HepG2 (cell line): Measurements from ENCODE around the gene ADAMTS12. TPM values are rescaled to one million over a fixed set of nuclear protein-coding genes. Genes with fewer than 3 reads are reported as not detected.

Experiments used
- ATAC-seq: fragments of 200-7000 bp; cut with Tn5 transposase; 3 replicates; pipeline ENCODE4 v1.9.1; 2020; ENCODE audit warnings: mild to moderate bottlenecking, moderate library complexity
- BruUV-seq: library from RNA; stranded (reverse); fragments of 400-500 nt; replicated peaks from 2 replicates; lab custom pipeline; 2021; lab: Mats Ljungman, UMichigan
- CTCF ChIA-PET: fragments of 300-600 bp; formaldehyde crosslinking; extraction: SDS; loops from one replicate; lab custom pipeline; 2021; ENCODE audit warnings: low total read pairs, inconsistent platforms, low intra/inter-chr PET ratio; lab: Yijun Ruan, JAX
- POLR2A ChIA-PET: fragments of 350-600 bp; sonication (Branson Sonifier 250); formaldehyde crosslinking; loops from one replicate; lab custom pipeline; 2020; ENCODE audit warnings: antibody characterized with exemption, inconsistent platforms; lab: Yijun Ruan, JAX
- DNase-seq: peaks from one replicate; pipeline ENCODE4 v3.0.0-alpha.2; 2015; ENCODE audit warnings: low spot score
- FAIRE-seq: peaks from 3 replicates; lab custom pipeline; 2011; peaks lifted over from hg19 to GRCh38; lab: Jason Lieb, UNC
- H2AFZ ChIP-seq: one replicate; pipeline ENCODE4 v1.6.1; 2011; ENCODE audit warnings: low read length, inconsistent platforms
- H3K27ac ChIP-seq: fragments of 300-600 bp; 3 replicates; pipeline ENCODE4 v1.8.0; 2011; ENCODE audit warnings: mixed run types, mild to moderate bottlenecking, mixed read lengths, low read length, inconsistent platforms; ENCODE audit not compliant: insufficient read depth; ENCODE audit errors: extremely low read length
- H3K27me3 ChIP-seq, 2 experiments: fragments of 200-600 bp in 1 of 2; 2 replicates in 1 of 2; 3 replicates in 1 of 2; pipeline versions ENCODE4 v1.6.0 to v1.8.0; 2011; ENCODE audit warnings: low read length in 2 of 2, mild to moderate bottlenecking in 2 of 2, moderate library complexity in 2 of 2, inconsistent platforms in 1 of 2; ENCODE audit not compliant: insufficient read depth in 2 of 2, control insufficient read depth in 1 of 2
- H3K36me3 ChIP-seq, 2 experiments: fragments of 200-600 bp in 1 of 2; replicated peaks in 1 of 2; 2 replicates in 1 of 2; 3 replicates in 1 of 2; pipeline versions ENCODE4 v1.5.1 to v1.8.0; 2011; ENCODE audit warnings: low read length in 2 of 2, inconsistent platforms in 1 of 2; ENCODE audit not compliant: insufficient read depth in 2 of 2, control insufficient read depth in 1 of 2
- H3K4me1 ChIP-seq: 2 replicates; pipeline ENCODE4 v1.5.1; 2012; ENCODE audit warnings: low read length, inconsistent platforms; ENCODE audit not compliant: insufficient read depth
- H3K4me2 ChIP-seq: 2 replicates; pipeline ENCODE4 v1.6.0; 2011; ENCODE audit warnings: low read depth, low read length, inconsistent platforms
- H3K4me3 ChIP-seq, 3 experiments: fragments of 200-600 bp in 1 of 3; sonication (generic), shearing (Covaris generic) in 1 of 3; replicated peaks in 1 of 3; 2 replicates each; pipeline ENCODE4 v1.5.1; 2011 to 2016; ENCODE audit warnings: low read length in 3 of 3, inconsistent platforms in 2 of 3, low read depth in 2 of 3, mild to moderate bottlenecking in 2 of 3, control low read depth in 1 of 3, mixed read lengths in 1 of 3; ENCODE audit not compliant: insufficient read depth in 1 of 3
- H3K79me2 ChIP-seq: one replicate; pipeline ENCODE4 v1.6.1; 2011; ENCODE audit warnings: low read length, inconsistent platforms; ENCODE audit not compliant: insufficient read depth
- H3K9ac ChIP-seq: 2 replicates; pipeline ENCODE4 v1.6.0; 2011; ENCODE audit warnings: mild to moderate bottlenecking, low read depth, low read length, inconsistent platforms; ENCODE audit not compliant: insufficient read depth
- H3K9me3 ChIP-seq: 2 replicates; pipeline ENCODE4 v1.5.1; 2012; ENCODE audit warnings: mild to moderate bottlenecking, low read length
- H4K20me1 ChIP-seq: 2 replicates; pipeline ENCODE4 v1.6.0; 2011; ENCODE audit warnings: inconsistent platforms, mild to moderate bottlenecking, low read length, moderate library complexity; ENCODE audit not compliant: insufficient read depth
- CCDC6 ChIP-seq: sonication (generic); formaldehyde crosslinking; IDR thresholded peaks from 2 replicates; pipeline ENCODE4 v1.8.1; 2022; ENCODE audit warnings: mild to moderate bottlenecking, missing genetic modification reagents, moderate library complexity
- DNMT1 ChIP-seq: sonication (generic); formaldehyde crosslinking; IDR thresholded peaks from 2 replicates; pipeline ENCODE4 v1.5.1; 2020; ENCODE audit warnings: mild to moderate bottlenecking, missing genetic modification reagents
- FOXJ3 ChIP-seq: sonication (generic); formaldehyde crosslinking; IDR thresholded peaks from 2 replicates; pipeline ENCODE4 v1.4.0; 2020; ENCODE audit warnings: missing genetic modification reagents, mild to moderate bottlenecking, borderline replicate concordance
- KLF13 ChIP-seq: sonication (generic); formaldehyde crosslinking; IDR thresholded peaks from 2 replicates; pipeline ENCODE4 v1.4.0; 2020; ENCODE audit warnings: mild to moderate bottlenecking, missing genetic modification reagents
- PLRG1 ChIP-seq: fragments of 450-650 bp; conservative IDR thresholded peaks from 2 replicates; pipeline ENCODE4 v1.6.1; 2016
- POLR2AphosphoS2 ChIP-seq: IDR thresholded peaks from 2 replicates; pipeline ENCODE4 v1.6.1; 2011; ENCODE audit warnings: low read depth, low read length, improper control_type of control experiment
- POLR2AphosphoS5 ChIP-seq: IDR thresholded peaks from 2 replicates; pipeline ENCODE4 v1.6.1; 2012; ENCODE audit warnings: low read depth, low read length
- RELA ChIP-seq: sonication (generic); formaldehyde crosslinking; IDR thresholded peaks from 2 replicates; pipeline ENCODE4 v1.4.0; 2020; ENCODE audit warnings: missing genetic modification reagents
- SNAPC2 ChIP-seq: sonication (generic); formaldehyde crosslinking; IDR thresholded peaks from 2 replicates; pipeline ENCODE4 v1.8.1; 2022; ENCODE audit warnings: mild to moderate bottlenecking, missing genetic modification reagents
- SRY ChIP-seq: sonication (generic); formaldehyde crosslinking; IDR thresholded peaks from 2 replicates; pipeline ENCODE4 v1.8.0; 2022; ENCODE audit warnings: mild to moderate bottlenecking, missing genetic modification reagents
- TAF15 ChIP-seq: fragments of 200-400 bp; formaldehyde crosslinking; IDR thresholded peaks from one replicate; pipeline ENCODE4 v1.6.1; 2018; ENCODE audit warnings: mild to moderate bottlenecking, low read depth, low read length; ENCODE audit not compliant: poor library complexity, severe bottlenecking
- ZFP36 ChIP-seq: fragments of 150-350 bp; IDR thresholded peaks from 2 replicates; pipeline ENCODE4 v1.6.1; 2018; ENCODE audit warnings: borderline replicate concordance, low read length, low read depth; ENCODE audit not compliant: partially characterized antibody
- ZSCAN9 ChIP-seq: IDR thresholded peaks from 2 replicates; pipeline ENCODE4 v1.6.1; 2016; ENCODE audit warnings: borderline replicate concordance
- ZZZ3 ChIP-seq: sonication (generic); formaldehyde crosslinking; IDR thresholded peaks from 2 replicates; pipeline ENCODE4 v1.4.0; 2020; ENCODE audit warnings: missing genetic modification reagents, mild to moderate bottlenecking, borderline replicate concordance
- WGBS: methylation state at CpG from one replicate; pipeline ENCODE4 v1.1.6; 2017; ENCODE audit warnings: low lambda C conversion rate; 5-methylcytosine and 5-hydroxymethylcytosine counted together
- in situ Hi-C: cut with HindIII; loops from 2 replicates; pipeline ENCODE4 v1.10.0; 2017; ENCODE audit warnings: low pct_unique_long_range_greater_than_20kb; ENCODE audit not compliant: extremely low pct_ligation_motif_present
- intact Hi-C: fragments of 100-400 bp; cut with micrococcal nuclease; formaldehyde crosslinking; loops from one replicate; pipeline ENCODE4 v1.10.0; 2022; ENCODE audit not compliant: unreplicated experiment
- polyA plus RNA-seq, 8 experiments: library from polyadenylated mRNA; depleted of rRNA in 3 of 8; stranded (reverse) in 7 of 8; unstranded in 1 of 8; fragments of >200 nt; fragmentation: Illumina TruSeq in 4 of 8; extraction: Trizol in 4 of 8; gene quantifications; 2 replicates each; pipeline versions ENCODE4 v1.2.1 to v1.2.3, GENCODE V29; 2011 to 2016; ENCODE audit warnings: low read depth in 4 of 8, missing spikeins in 1 of 8, mixed read lengths in 1 of 8; ENCODE audit not compliant: insufficient read depth in 1 of 8
- total RNA-seq, 5 experiments: library from RNA; depleted of rRNA; stranded (reverse); fragments of >200 nt; fragmentation: Illumina TruSeq; extraction: Trizol; gene quantifications; 2 replicates each; pipeline ENCODE4 v1.2.3, GENCODE V29; 2016; ENCODE audit warnings: low read depth in 1 of 5
- TF ChIP-seq, protein P1 (sequence below): sonication (generic); formaldehyde crosslinking; IDR thresholded peaks from 2 replicates; pipeline ENCODE4 v1.9.0; 2021; ENCODE audit warnings: missing genetic modification reagents, borderline replicate concordance
- TF ChIP-seq, protein P2 (sequence below), 2 experiments: IDR thresholded peaks; 2 replicates each; pipeline ENCODE4 v1.6.1; 2011 to 2012; ENCODE audit warnings: low read length in 2 of 2, borderline replicate concordance in 1 of 2, low read depth in 1 of 2, mild to moderate bottlenecking in 1 of 2, moderate library complexity in 1 of 2
- TF ChIP-seq, protein P3 (sequence below), 2 experiments: fragments of 450-650 bp in 1 of 2; sonication (generic) in 1 of 2; formaldehyde crosslinking; IDR thresholded peaks; 2 replicates each; pipeline versions ENCODE4 v1.5.0 to v1.8.0; 2020 to 2022; ENCODE audit warnings: mild to moderate bottlenecking in 1 of 2, missing genetic modification reagents in 1 of 2

Gene ADAMTS12
- total and polyA plus RNA-seq, 2 of the 13 experiments (the other 11 are each of a cell fraction or from before 2014, with no cell fraction given) = 0.03 TPM; not detected in 1

GRCh38 chr5:33507426-33507825 is 384.4 kb downstream of the ADAMTS12 start:
- intact Hi-C loops = no loop called here
- POLR2A ChIA-PET = no interaction called here
- CTCF ChIA-PET = no interaction called here
- FAIRE-seq (no peak), ATAC-seq (no peak), DNase-seq (no peak)
- Histone ChIP-seq H3K36me3 (no peaks in the 10 kb centered on the region), H3K4me2 (no peak overlapping the region), H4K20me1 (no peaks in the 10 kb centered on the region), H3K79me2 (no peaks in the 10 kb centered on the region), H2AFZ (no peak overlapping the region), H3K27ac (no peak overlapping the region), H3K9ac (no peak overlapping the region), H3K4me1 (peaks cover 10% of the 10 kb centered on the region), H3K9me3 (no peaks in the 10 kb centered on the region), H3K27me3 (no peaks in the 10 kb centered on the region), H3K4me3 (no peak overlapping the region)
- WGBS = 41% methylated on average over 4 of the region's 4 CpGs
- no TSS peak for BruUV-seq
- in situ Hi-C loops = no loop called here
- TF ChIP-seq SNAPC2 (CRISPR knock-in tag) = no peak
- no peak for TF ChIP-seq SRY
- TF ChIP-seq, protein P1, sequence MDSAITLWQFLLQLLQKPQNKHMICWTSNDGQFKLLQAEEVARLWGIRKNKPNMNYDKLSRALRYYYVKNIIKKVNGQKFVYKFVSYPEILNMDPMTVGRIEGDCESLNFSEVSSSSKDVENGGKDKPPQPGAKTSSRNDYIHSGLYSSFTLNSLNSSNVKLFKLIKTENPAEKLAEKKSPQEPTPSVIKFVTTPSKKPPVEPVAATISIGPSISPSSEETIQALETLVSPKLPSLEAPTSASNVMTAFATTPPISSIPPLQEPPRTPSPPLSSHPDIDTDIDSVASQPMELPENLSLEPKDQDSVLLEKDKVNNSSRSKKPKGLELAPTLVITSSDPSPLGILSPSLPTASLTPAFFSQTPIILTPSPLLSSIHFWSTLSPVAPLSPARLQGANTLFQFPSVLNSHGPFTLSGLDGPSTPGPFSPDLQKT (CRISPR knock-in tag) = no peak
- no peak for TF ChIP-seq ZZZ3 (CRISPR knock-in tag)
- no peak for TF ChIP-seq DNMT1 (CRISPR knock-in tag)
- no peak for TF ChIP-seq POLR2AphosphoS5
- TF ChIP-seq KLF13 = no peak
- TF ChIP-seq POLR2AphosphoS2 = no peak
- no peak for TF ChIP-seq ZSCAN9 (CRISPR knock-in tag)
- TF ChIP-seq, protein P2, sequence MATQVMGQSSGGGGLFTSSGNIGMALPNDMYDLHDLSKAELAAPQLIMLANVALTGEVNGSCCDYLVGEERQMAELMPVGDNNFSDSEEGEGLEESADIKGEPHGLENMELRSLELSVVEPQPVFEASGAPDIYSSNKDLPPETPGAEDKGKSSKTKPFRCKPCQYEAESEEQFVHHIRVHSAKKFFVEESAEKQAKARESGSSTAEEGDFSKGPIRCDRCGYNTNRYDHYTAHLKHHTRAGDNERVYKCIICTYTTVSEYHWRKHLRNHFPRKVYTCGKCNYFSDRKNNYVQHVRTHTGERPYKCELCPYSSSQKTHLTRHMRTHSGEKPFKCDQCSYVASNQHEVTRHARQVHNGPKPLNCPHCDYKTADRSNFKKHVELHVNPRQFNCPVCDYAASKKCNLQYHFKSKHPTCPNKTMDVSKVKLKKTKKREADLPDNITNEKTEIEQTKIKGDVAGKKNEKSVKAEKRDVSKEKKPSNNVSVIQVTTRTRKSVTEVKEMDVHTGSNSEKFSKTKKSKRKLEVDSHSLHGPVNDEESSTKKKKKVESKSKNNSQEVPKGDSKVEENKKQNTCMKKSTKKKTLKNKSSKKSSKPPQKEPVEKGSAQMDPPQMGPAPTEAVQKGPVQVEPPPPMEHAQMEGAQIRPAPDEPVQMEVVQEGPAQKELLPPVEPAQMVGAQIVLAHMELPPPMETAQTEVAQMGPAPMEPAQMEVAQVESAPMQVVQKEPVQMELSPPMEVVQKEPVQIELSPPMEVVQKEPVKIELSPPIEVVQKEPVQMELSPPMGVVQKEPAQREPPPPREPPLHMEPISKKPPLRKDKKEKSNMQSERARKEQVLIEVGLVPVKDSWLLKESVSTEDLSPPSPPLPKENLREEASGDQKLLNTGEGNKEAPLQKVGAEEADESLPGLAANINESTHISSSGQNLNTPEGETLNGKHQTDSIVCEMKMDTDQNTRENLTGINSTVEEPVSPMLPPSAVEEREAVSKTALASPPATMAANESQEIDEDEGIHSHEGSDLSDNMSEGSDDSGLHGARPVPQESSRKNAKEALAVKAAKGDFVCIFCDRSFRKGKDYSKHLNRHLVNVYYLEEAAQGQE (IDR thresholded peaks at IDR 0.05; ENCODE audit: borderline replicate concordance in 1 of 2, low read depth in 1 of 2, low read length in 2 of 2) = no peak
- no peak for TF ChIP-seq TAF15
- TF ChIP-seq FOXJ3 = no peak
- TF ChIP-seq, protein P3, sequence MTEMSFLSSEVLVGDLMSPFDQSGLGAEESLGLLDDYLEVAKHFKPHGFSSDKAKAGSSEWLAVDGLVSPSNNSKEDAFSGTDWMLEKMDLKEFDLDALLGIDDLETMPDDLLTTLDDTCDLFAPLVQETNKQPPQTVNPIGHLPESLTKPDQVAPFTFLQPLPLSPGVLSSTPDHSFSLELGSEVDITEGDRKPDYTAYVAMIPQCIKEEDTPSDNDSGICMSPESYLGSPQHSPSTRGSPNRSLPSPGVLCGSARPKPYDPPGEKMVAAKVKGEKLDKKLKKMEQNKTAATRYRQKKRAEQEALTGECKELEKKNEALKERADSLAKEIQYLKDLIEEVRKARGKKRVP (CRISPR knock-in tag; IDR thresholded peaks at IDR 0.05) = no peak
- TF ChIP-seq ZFP36 = no peak
- TF ChIP-seq PLRG1 = no peak
- TF ChIP-seq RELA = no peak
- TF ChIP-seq CCDC6 (CRISPR knock-in tag) = no peak
